Caco-2 (cell line): ENCODE data around the gene KCNE3. TPM values are rescaled to one million over a fixed set of nuclear protein-coding genes. Genes with fewer than 3 reads are reported as not detected.

Experiments
- BruUV-seq: library from RNA; stranded (reverse); fragments of 400-500 nt; replicated peaks from 2 replicates; lab custom pipeline; 2021; lab: Mats Ljungman, UMichigan
- CTCF ChIA-PET: fragments of 300-600 bp; sonication (Branson Sonifier 250); formaldehyde crosslinking; loops from one replicate; lab custom pipeline; 2022; ENCODE audit warnings: antibody characterized with exemption; lab: Charles Lee
- POLR2A ChIA-PET: fragments of 300-600 bp; sonication (Branson Sonifier 250); formaldehyde crosslinking; loops from one replicate; lab custom pipeline; 2022; ENCODE audit warnings: antibody characterized with exemption; lab: Charles Lee
- DNase-seq, 2 experiments: peaks; one replicate each; pipeline versions ENCODE4 v3.0.0 to v3.0.0-alpha.2; 2020 to 2022
- H3K27me3 ChIP-seq: replicated peaks from 2 replicates; pipeline ENCODE4 v1.6.0; 2011; ENCODE audit warnings: low read length; ENCODE audit not compliant: control insufficient read depth, insufficient read depth
- H3K36me3 ChIP-seq: 2 replicates; pipeline ENCODE4 v1.5.1; 2011; ENCODE audit warnings: low read length; ENCODE audit not compliant: control insufficient read depth, insufficient read depth
- H3K4me1 ChIP-seq: fragments of 250-450 bp; sonication (Bioruptor Pico); 2 replicates; pipeline ENCODE4 v1.5.1; 2020; ENCODE audit warnings: mild to moderate bottlenecking
- H3K4me3 ChIP-seq: 2 replicates; pipeline ENCODE4 v1.5.1; 2011; ENCODE audit warnings: low read depth, mild to moderate bottlenecking, control low read depth, low read length
- H3K9me3 ChIP-seq: fragments of 250-450 bp; sonication (Bioruptor Pico); 2 replicates; pipeline ENCODE4 v1.5.1; 2020; ENCODE audit warnings: mild to moderate bottlenecking, moderate library complexity
- H3K27ac Mint-ChIP-seq: one replicate; pipeline ENCODE4 v1.8.0; 2022; ENCODE audit warnings: mixed read lengths; ENCODE audit not compliant: unreplicated experiment
- H3K27me3 Mint-ChIP-seq: one replicate; pipeline ENCODE4 v1.8.0; 2022; ENCODE audit warnings: mixed read lengths; ENCODE audit not compliant: insufficient read depth, unreplicated experiment
- H3K36me3 Mint-ChIP-seq: one replicate; pipeline ENCODE4 v1.8.0; 2022; ENCODE audit warnings: mild to moderate bottlenecking, mixed read lengths; ENCODE audit not compliant: insufficient read depth, unreplicated experiment
- H3K4me1 Mint-ChIP-seq: one replicate; pipeline ENCODE4 v1.8.0; 2022; ENCODE audit warnings: low read depth, mixed read lengths; ENCODE audit not compliant: unreplicated experiment
- H3K4me3 Mint-ChIP-seq: one replicate; pipeline ENCODE4 v1.8.0; 2022; ENCODE audit warnings: mild to moderate bottlenecking, moderate library complexity, mixed read lengths; ENCODE audit not compliant: unreplicated experiment
- H3K9me3 Mint-ChIP-seq: one replicate; pipeline ENCODE4 v1.8.0; 2022; ENCODE audit warnings: mixed read lengths; ENCODE audit not compliant: unreplicated experiment
- intact Hi-C: fragments of 100-400 bp; cut with micrococcal nuclease; formaldehyde crosslinking; loops from one replicate; pipeline ENCODE4 v1.10.0; 2022; ENCODE audit not compliant: unreplicated experiment
- total RNA-seq: library from RNA; stranded (reverse); gene quantifications from 2 replicates; pipeline ENCODE4 v1.2.3, GENCODE V29; 2022
- TF ChIP-seq, protein P1 (sequence below), 2 experiments: fragments of 200-600 bp in 1 of 2; IDR thresholded peaks; 1 replicate in 1 of 2; 2 replicates in 1 of 2; pipeline versions ENCODE4 v1.5.1 to v1.8.0; 2011 to 2022; ENCODE audit warnings: antibody characterized with exemption in 1 of 2, control low read depth in 1 of 2, inconsistent platforms in 1 of 2, low read depth in 1 of 2, low read length in 1 of 2, mild to moderate bottlenecking in 1 of 2, moderate library complexity in 1 of 2; ENCODE audit not compliant: insufficient read depth in 1 of 2, severe bottlenecking in 1 of 2, unreplicated experiment in 1 of 2

Gene KCNE3
- total RNA-seq, 1 experiment from 2014 or later = 58.2 TPM

DNA sequence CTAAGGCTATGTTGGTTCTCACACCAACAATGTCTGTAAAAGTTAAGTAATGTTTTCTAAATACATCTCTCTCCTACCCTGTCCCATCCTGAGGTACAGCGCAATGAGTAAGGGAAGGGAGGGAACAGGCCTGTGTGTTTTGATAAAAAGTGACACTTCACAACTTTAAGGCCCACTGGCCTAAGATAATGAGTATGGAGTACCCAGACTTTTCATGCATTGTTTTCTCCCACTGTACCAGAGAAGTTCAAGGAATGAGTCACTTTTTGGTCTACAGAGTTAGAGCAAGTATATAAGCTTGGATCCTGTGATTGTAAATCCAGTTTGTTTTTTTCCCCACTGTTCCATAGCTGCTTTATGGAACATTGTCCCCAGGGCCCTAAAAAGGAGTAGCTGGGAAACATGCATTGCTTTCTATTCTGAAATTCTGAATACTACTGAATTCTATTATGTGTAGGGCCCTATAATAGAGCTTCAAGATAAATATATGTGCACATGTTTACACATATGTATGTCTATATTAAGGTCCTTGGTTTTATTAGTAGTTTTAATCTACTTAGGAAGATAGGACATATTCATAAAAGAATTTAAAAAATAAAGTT lies 29.8 kb downstream of the KCNE3 start:
- H3K27me3 ChIP-seq = no peaks in the 10 kb centered on the region
- H3K4me1 Mint-ChIP-seq = peaks cover 2% of the 10 kb centered on the region
- ChIA-PET POLR2A (no interaction called here), CTCF (interaction anchor here (0.7 to 2.3 kb wide), 5 partner anchors 10 to 131 kb away, joined by 3 to 7 read pairs (median 3); partner anchors contain the start of gene PGM2L1)
- TF ChIP-seq, protein P1, sequence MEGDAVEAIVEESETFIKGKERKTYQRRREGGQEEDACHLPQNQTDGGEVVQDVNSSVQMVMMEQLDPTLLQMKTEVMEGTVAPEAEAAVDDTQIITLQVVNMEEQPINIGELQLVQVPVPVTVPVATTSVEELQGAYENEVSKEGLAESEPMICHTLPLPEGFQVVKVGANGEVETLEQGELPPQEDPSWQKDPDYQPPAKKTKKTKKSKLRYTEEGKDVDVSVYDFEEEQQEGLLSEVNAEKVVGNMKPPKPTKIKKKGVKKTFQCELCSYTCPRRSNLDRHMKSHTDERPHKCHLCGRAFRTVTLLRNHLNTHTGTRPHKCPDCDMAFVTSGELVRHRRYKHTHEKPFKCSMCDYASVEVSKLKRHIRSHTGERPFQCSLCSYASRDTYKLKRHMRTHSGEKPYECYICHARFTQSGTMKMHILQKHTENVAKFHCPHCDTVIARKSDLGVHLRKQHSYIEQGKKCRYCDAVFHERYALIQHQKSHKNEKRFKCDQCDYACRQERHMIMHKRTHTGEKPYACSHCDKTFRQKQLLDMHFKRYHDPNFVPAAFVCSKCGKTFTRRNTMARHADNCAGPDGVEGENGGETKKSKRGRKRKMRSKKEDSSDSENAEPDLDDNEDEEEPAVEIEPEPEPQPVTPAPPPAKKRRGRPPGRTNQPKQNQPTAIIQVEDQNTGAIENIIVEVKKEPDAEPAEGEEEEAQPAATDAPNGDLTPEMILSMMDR (IDR thresholded peaks at IDR 0.05; ENCODE audit: insufficient read depth in 1 of 2, low read depth in 1 of 2, low read length in 1 of 2, severe bottlenecking in 1 of 2, unreplicated experiment in 1 of 2) = no peak
- peaks cover 8% of the 10 kb centered on the region for H3K9me3 ChIP-seq
- H3K4me3 ChIP-seq = no peak overlapping the region
- H3K9me3 Mint-ChIP-seq = no peaks in the 10 kb centered on the region
- no peaks in the 10 kb centered on the region for H3K36me3 Mint-ChIP-seq
- intact Hi-C loops = no loop called here
- no peak overlapping the region for H3K4me3 Mint-ChIP-seq
- no peak for DNase-seq
- BruUV-seq = no TSS peak
- peaks cover 4% of the 10 kb centered on the region for H3K4me1 ChIP-seq
- no peak overlapping the region for H3K27ac Mint-ChIP-seq
- peaks cover 3% of the 10 kb centered on the region for H3K27me3 Mint-ChIP-seq
- no peaks in the 10 kb centered on the region for H3K36me3 ChIP-seq

DNA sequence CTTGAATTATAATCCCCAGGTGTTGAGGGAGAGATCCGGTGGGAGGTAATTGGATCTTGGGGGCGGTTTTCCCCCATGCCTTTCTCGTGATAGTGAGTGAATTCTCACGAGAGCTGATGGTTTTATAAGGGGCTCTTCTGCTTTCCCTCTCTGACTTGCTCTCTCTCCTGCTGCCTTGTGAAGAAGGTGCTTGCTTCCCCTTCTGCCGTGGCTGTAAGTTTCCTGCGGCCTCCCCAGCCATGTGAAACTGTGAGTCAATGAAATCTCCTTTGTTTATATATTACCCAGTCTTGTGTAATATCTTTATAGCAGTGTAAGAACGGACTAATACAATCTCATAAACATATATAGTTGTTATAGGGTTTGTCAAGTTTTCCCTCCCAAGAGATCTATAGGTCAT lies 32.8 kb downstream of the KCNE3 start:
- Histone ChIP-seq H3K4me3 (no peak overlapping the region), H3K36me3 (no peaks in the 10 kb centered on the region), H3K4me1 (no peaks in the 10 kb centered on the region), H3K9me3 (no peaks in the 10 kb centered on the region), H3K27me3 (no peaks in the 10 kb centered on the region)
- POLR2A ChIA-PET = no interaction called here
- Mint-ChIP-seq H3K4me3 (no peak overlapping the region), H3K27me3 (peaks cover 3% of the 10 kb centered on the region), H3K9me3 (no peaks in the 10 kb centered on the region), H3K4me1 (no peaks in the 10 kb centered on the region), H3K27ac (no peak overlapping the region), H3K36me3 (no peaks in the 10 kb centered on the region)
- BruUV-seq = no TSS peak
- DNase-seq = no peak
- TF ChIP-seq, protein P1 (IDR thresholded peaks at IDR 0.05; ENCODE audit: insufficient read depth in 1 of 2, low read depth in 1 of 2, low read length in 1 of 2, severe bottlenecking in 1 of 2, unreplicated experiment in 1 of 2) = no peak
- intact Hi-C loops = no loop called here
- CTCF ChIA-PET = no interaction called here

DNA sequence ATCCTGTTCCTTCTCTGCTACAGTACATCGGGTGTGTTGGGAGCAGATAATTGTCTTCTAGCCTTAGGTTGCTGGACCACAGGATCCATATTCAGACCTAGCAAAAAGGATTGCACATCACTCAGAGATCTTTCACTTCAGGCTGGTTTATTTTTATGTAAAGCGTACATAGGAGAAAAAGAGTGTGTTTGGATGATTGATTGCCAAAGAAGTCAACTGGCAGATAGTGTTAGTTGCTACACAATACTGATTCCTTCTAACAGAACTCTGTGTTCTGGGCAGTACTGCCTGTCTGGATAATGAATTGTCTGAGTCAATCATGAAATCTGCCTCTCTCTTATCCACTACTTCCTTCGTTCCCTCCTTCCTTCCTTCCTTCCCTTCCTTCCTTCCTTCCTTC lies 38.1 kb downstream of the KCNE3 start:
- H3K36me3 Mint-ChIP-seq = no peaks in the 10 kb centered on the region
- H3K4me3 ChIP-seq = no peak overlapping the region
- H3K4me3 Mint-ChIP-seq = no peak overlapping the region
- H3K9me3 ChIP-seq = peaks cover 8% of the 10 kb centered on the region
- no peak for DNase-seq
- H3K27ac Mint-ChIP-seq = no peak overlapping the region
- intact Hi-C loops = no loop called here
- H3K4me1 ChIP-seq = no peaks in the 10 kb centered on the region
- POLR2A ChIA-PET = no interaction called here
- no peaks in the 10 kb centered on the region for H3K36me3 ChIP-seq
- no peaks in the 10 kb centered on the region for H3K27me3 ChIP-seq
- TF ChIP-seq, protein P1 (IDR thresholded peaks at IDR 0.05; ENCODE audit: insufficient read depth in 1 of 2, low read depth in 1 of 2, low read length in 1 of 2, severe bottlenecking in 1 of 2, unreplicated experiment in 1 of 2) = no peak
- H3K9me3 Mint-ChIP-seq = peaks cover 7% of the 10 kb centered on the region
- no TSS peak for BruUV-seq
- H3K27me3 Mint-ChIP-seq = no peaks in the 10 kb centered on the region
- CTCF ChIA-PET = no interaction called here
- no peaks in the 10 kb centered on the region for H3K4me1 Mint-ChIP-seq
